SK-N-SH (cell line): Measurements from ENCODE around the gene MEIG1. TPM values are rescaled to one million over a fixed set of nuclear protein-coding genes. Genes with fewer than 3 reads are reported as not detected.

Experiments
- CTCF ChIA-PET: fragments of 300-600, 350-600 bp; formaldehyde crosslinking; extraction: SDS; loops from one replicate; lab custom pipeline; 2021; lab: Yijun Ruan, JAX
- POLR2A ChIA-PET: fragments of 350-600 bp; sonication (Branson Sonifier 250); formaldehyde crosslinking; extraction: SDS; loops from one replicate; lab custom pipeline; 2020; ENCODE audit warnings: antibody characterized with exemption, inconsistent platforms; lab: Yijun Ruan, JAX
- DNase-seq: peaks from one replicate; pipeline ENCODE4 v3.0.0; 2012
- H2AFZ ChIP-seq: fragments of 200-600 bp; sonication (generic); 2 replicates; pipeline ENCODE4 v1.8.1; 2016; ENCODE audit warnings: antibody characterized with exemption, mild to moderate bottlenecking, low read depth
- H3F3A ChIP-seq: fragments of 200-600 bp; sonication (generic); replicated peaks from 2 replicates; pipeline ENCODE3; 2016; ENCODE audit warnings: antibody characterized with exemption, mild to moderate bottlenecking; ENCODE audit not compliant: insufficient read depth
- H3K27ac ChIP-seq, 2 experiments: fragments of 200-500 bp in 1 of 2; fragments of 200-600 bp in 1 of 2; sonication (Bioruptor generic) in 1 of 2; sonication (generic), shearing (Covaris generic) in 1 of 2; 2 replicates each; pipeline versions ENCODE4 v1.5.1 to v1.6.1; 2014 to 2016; ENCODE audit warnings: low read depth in 2 of 2, inconsistent platforms in 1 of 2, low read length in 1 of 2, mild to moderate bottlenecking in 1 of 2, mixed read lengths in 1 of 2
- H3K27me3 ChIP-seq: fragments of 200-600 bp; sonication (generic), shearing (Covaris generic); 2 replicates; pipeline ENCODE4 v1.6.1; 2016; ENCODE audit warnings: mixed run types; ENCODE audit not compliant: insufficient read depth
- H3K36me3 ChIP-seq, 2 experiments: fragments of 200-500 bp in 1 of 2; fragments of 200-600 bp in 1 of 2; sonication (Bioruptor generic) in 1 of 2; sonication (generic) in 1 of 2; replicated peaks in 1 of 2; 2 replicates each; pipeline versions ENCODE3 to v1.5.1; 2014 to 2016; ENCODE audit warnings: low read length in 1 of 2, mild to moderate bottlenecking in 1 of 2; ENCODE audit not compliant: insufficient read depth in 2 of 2, control insufficient read depth in 1 of 2
- H3K4me1 ChIP-seq, 2 experiments: fragments of 200-500 bp in 1 of 2; fragments of 200-600 bp in 1 of 2; sonication (Bioruptor generic) in 1 of 2; sonication (generic), shearing (Covaris generic) in 1 of 2; 2 replicates each; pipeline versions ENCODE4 v1.5.1 to v1.6.1; 2014 to 2016; ENCODE audit warnings: low read depth in 1 of 2, low read length in 1 of 2, mixed run types in 1 of 2; ENCODE audit not compliant: insufficient read depth in 2 of 2, control insufficient read depth in 1 of 2
- H3K4me2 ChIP-seq: fragments of 200-600 bp; sonication (generic), shearing (Covaris generic); 2 replicates; pipeline ENCODE4 v1.6.1; 2017; ENCODE audit warnings: mixed run types
- H3K4me3 ChIP-seq, 2 experiments: fragments of 200-500 bp in 1 of 2; fragments of 200-600 bp in 1 of 2; sonication (Bioruptor generic) in 1 of 2; sonication (generic), shearing (Covaris generic) in 1 of 2; 2 replicates each; pipeline versions ENCODE4 v1.5.1 to v1.8.1; 2014 to 2016; ENCODE audit warnings: low read depth in 2 of 2, inconsistent platforms in 1 of 2, low read length in 1 of 2, mild to moderate bottlenecking in 1 of 2, mixed read lengths in 1 of 2, moderate library complexity in 1 of 2
- H3K79me2 ChIP-seq: fragments of 200-600 bp; sonication (generic); 2 replicates; pipeline ENCODE4 v1.8.1; 2017; ENCODE audit warnings: mild to moderate bottlenecking; ENCODE audit not compliant: insufficient read depth
- H3K9ac ChIP-seq: fragments of 200-600 bp; sonication (generic); 2 replicates; pipeline ENCODE4 v1.6.1; 2017; ENCODE audit warnings: mixed run types
- H3K9me2 ChIP-seq: fragments of 200-600 bp; sonication (generic); 2 replicates; pipeline ENCODE4 v1.6.1; 2017; ENCODE audit warnings: mixed run types
- H3K9me3 ChIP-seq: fragments of 200-600 bp; sonication (generic); 2 replicates; pipeline ENCODE4 v1.6.1; 2017; ENCODE audit warnings: mixed run types, mild to moderate bottlenecking, moderate library complexity
- H4K20me1 ChIP-seq: fragments of 200-600 bp; sonication (generic); 2 replicates; pipeline ENCODE4 v1.6.1; 2017; ENCODE audit warnings: mild to moderate bottlenecking, mixed run types; ENCODE audit not compliant: insufficient read depth
- CHD2 ChIP-seq: fragments of 150-350 bp; IDR thresholded peaks from 2 replicates; pipeline ENCODE4 v1.6.1; 2018; ENCODE audit warnings: low read length; ENCODE audit not compliant: partially characterized antibody
- ELF1 ChIP-seq: IDR thresholded peaks from 2 replicates; pipeline ENCODE4 v1.4.0; 2012
- FOSL2 ChIP-seq: IDR thresholded peaks from 2 replicates; pipeline ENCODE4 v1.4.0; 2012; ENCODE audit warnings: low read depth, mild to moderate bottlenecking, moderate library complexity, borderline replicate concordance
- FOXM1 ChIP-seq: IDR thresholded peaks from 2 replicates; pipeline ENCODE4 v1.4.0; 2012; ENCODE audit warnings: low read depth, mild to moderate bottlenecking
- MEF2A ChIP-seq: IDR thresholded peaks from 2 replicates; pipeline ENCODE4 v1.4.0; 2012; ENCODE audit warnings: low read depth, borderline replicate concordance
- RXRA ChIP-seq: IDR thresholded peaks from 2 replicates; pipeline ENCODE4 v1.4.0; 2012; ENCODE audit warnings: low read depth, mild to moderate bottlenecking, borderline replicate concordance
- WGBS: methylation state at CpG from one replicate; pipeline ENCODE4 v1.1.6; 2017; ENCODE audit warnings: low lambda C conversion rate; 5-methylcytosine and 5-hydroxymethylcytosine counted together
- polyA plus RNA-seq, 3 experiments: library from polyadenylated mRNA; depleted of rRNA; stranded (reverse); fragments of >200 nt; gene quantifications; 2 replicates each; pipeline ENCODE4 v1.2.3, GENCODE V29; 2012
- TF ChIP-seq, protein P1 (sequence below): fragments of 200-600 bp; sonication (generic); IDR thresholded peaks from 2 replicates; pipeline ENCODE4 v1.6.1; 2017; ENCODE audit warnings: antibody characterized with exemption, mild to moderate bottlenecking, moderate library complexity
- TF ChIP-seq, protein P2 (sequence below): IDR thresholded peaks from 2 replicates; pipeline ENCODE4; 2012
- TF ChIP-seq, protein P3 (sequence below): fragments of 150-350 bp; IDR thresholded peaks from 2 replicates; pipeline ENCODE4 v1.6.1; 2016; ENCODE audit warnings: mild to moderate bottlenecking, low read depth, low read length
- TF ChIP-seq, protein P4 (sequence below): IDR thresholded peaks from 2 replicates; pipeline ENCODE4 v1.4.0; 2012; ENCODE audit warnings: low read depth, borderline replicate concordance

Gene MEIG1
- polyA plus RNA-seq, 1 of the 3 experiments (the other 2 are of a cell fraction), result 0.43 TPM

DNA sequence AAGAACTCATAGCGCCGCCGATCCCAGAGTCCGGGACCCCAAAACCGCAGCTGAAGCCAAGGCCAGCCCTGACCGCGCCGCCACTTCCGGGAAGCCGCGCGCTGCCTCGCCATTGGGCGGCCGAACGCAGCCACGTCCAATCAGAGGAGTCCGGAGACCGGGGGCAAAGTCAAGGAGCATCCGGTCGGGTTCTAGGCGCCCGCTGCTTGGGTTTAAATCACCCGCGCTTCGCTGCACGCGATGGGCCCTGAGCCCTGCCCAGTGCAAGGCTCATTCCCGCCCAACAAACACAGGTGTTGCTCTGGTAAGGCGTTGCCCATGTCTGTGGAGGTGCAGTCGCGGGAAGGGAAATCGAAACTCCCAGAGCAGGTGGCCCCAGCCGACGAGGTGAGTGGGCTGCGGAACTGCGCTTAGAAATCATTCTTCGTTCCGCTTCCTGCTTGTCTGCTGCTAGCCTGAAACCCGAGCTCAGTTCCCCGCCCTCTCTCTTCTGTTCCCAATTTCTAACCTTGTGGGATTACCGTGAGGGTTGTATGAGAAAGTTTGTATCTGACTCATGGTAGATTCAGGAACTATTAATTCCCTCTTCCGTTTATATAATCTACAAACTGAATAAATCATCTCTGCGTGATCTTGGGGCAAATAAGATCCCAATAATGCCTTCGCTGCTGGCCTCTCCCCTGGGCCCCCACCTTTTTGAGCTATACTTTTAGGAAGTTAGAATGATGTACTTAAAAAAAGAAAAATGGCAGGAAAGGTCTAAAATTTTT is 5.0 kb upstream of the MEIG1 start, which contains the start of gene DCLRE1C (continued):
- TF ChIP-seq, protein P1, sequence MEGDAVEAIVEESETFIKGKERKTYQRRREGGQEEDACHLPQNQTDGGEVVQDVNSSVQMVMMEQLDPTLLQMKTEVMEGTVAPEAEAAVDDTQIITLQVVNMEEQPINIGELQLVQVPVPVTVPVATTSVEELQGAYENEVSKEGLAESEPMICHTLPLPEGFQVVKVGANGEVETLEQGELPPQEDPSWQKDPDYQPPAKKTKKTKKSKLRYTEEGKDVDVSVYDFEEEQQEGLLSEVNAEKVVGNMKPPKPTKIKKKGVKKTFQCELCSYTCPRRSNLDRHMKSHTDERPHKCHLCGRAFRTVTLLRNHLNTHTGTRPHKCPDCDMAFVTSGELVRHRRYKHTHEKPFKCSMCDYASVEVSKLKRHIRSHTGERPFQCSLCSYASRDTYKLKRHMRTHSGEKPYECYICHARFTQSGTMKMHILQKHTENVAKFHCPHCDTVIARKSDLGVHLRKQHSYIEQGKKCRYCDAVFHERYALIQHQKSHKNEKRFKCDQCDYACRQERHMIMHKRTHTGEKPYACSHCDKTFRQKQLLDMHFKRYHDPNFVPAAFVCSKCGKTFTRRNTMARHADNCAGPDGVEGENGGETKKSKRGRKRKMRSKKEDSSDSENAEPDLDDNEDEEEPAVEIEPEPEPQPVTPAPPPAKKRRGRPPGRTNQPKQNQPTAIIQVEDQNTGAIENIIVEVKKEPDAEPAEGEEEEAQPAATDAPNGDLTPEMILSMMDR, result no peak
- peak; percentile 48 for TF ChIP-seq CHD2
- peak; percentile 96 for TF ChIP-seq FOXM1
- TF ChIP-seq FOSL2, result no peak
- TF ChIP-seq, protein P2, sequence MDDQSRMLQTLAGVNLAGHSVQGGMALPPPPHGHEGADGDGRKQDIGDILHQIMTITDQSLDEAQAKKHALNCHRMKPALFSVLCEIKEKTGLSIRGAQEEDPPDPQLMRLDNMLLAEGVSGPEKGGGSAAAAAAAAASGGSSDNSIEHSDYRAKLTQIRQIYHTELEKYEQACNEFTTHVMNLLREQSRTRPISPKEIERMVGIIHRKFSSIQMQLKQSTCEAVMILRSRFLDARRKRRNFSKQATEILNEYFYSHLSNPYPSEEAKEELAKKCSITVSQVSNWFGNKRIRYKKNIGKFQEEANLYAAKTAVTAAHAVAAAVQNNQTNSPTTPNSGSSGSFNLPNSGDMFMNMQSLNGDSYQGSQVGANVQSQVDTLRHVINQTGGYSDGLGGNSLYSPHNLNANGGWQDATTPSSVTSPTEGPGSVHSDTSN, result peak; percentile 21; the same call in 1 of the 2 replicates

DNA sequence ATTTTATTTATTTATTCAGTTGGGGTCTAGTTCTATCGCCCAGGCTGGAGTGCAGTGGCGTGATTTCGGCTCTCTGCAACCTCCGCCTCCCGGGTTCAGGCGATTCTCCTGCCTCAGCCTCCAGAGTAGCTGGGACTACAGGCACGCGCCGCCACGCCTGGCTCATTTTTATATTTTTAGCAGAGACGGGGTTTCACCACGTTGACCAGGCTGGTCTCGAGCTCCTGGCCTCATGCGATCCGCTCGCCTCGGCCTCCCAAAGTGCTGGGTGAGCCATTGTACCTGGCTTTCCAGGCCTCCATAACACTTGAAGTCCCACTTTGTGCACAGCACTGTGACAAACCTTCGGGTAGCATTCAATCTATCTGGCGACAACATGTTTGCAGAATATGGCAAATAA is 4.3 kb upstream of the MEIG1 start:
- ChIA-PET CTCF (interaction anchor here (1.2 to 2.8 kb wide), 2 partner anchors 50 to 151 kb away, joined by 5 to 12 read pairs; no protein-coding TSS in a partner anchor), POLR2A (interaction anchor here (1.0 to 2.6 kb wide), 3 partner anchors 52 to 118 kb away, joined by 3 to 12 read pairs (median 4); partner anchors contain the start of gene SUV39H2)
- peak overlapping the region in 1 of 2 experiments; percentile 79; a peak in 2 of 4 replicates for H3K27ac ChIP-seq
- no peaks in the 10 kb centered on the region for H3K9me3 ChIP-seq
- 98% methylated on average over 19 of the region's 19 CpGs for WGBS
- H4K20me1 ChIP-seq, result no peaks in the 10 kb centered on the region
- H3K79me2 ChIP-seq, result peaks cover 38% of the 10 kb centered on the region
- DNase-seq, result no peak
- H3K9ac ChIP-seq, result peak overlapping the region; percentile 81; the same call in 1 of the 2 replicates
- H3F3A ChIP-seq, result peaks cover 19% of the 10 kb centered on the region
- no peaks in the 10 kb centered on the region for H3K27me3 ChIP-seq
- H3K36me3 ChIP-seq, result peaks cover 0 to 7% of the 10 kb centered on the region in 2 experiments
- peaks cover 7 to 10% of the 10 kb centered on the region in 2 experiments; a peak in 2 of 4 replicates for H3K4me1 ChIP-seq
- peak overlapping the region; percentile 82; the same call in 1 of the 2 replicates for H2AFZ ChIP-seq
- H3K4me3 ChIP-seq, result peak overlapping the region; percentile 72 to 90
- no peaks in the 10 kb centered on the region for H3K9me2 ChIP-seq
- peak overlapping the region; percentile 88 for H3K4me2 ChIP-seq
- TF ChIP-seq, protein P3, sequence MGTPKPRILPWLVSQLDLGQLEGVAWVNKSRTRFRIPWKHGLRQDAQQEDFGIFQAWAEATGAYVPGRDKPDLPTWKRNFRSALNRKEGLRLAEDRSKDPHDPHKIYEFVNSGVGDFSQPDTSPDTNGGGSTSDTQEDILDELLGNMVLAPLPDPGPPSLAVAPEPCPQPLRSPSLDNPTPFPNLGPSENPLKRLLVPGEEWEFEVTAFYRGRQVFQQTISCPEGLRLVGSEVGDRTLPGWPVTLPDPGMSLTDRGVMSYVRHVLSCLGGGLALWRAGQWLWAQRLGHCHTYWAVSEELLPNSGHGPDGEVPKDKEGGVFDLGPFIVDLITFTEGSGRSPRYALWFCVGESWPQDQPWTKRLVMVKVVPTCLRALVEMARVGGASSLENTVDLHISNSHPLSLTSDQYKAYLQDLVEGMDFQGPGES, result no peak
- TF ChIP-seq, protein P4, sequence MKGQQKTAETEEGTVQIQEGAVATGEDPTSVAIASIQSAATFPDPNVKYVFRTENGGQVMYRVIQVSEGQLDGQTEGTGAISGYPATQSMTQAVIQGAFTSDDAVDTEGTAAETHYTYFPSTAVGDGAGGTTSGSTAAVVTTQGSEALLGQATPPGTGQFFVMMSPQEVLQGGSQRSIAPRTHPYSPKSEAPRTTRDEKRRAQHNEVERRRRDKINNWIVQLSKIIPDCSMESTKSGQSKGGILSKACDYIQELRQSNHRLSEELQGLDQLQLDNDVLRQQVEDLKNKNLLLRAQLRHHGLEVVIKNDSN, result no peak
- TF ChIP-seq RXRA, result no peak
- no peak for TF ChIP-seq ELF1
- TF ChIP-seq MEF2A, result no peak
- TF ChIP-seq, all 33 proteins: peak for 0
